IMR-90 (cell line): ENCODE data around the gene SNAPC2. TPM values are rescaled to one million over a fixed set of nuclear protein-coding genes. Genes with fewer than 3 reads are reported as not detected.

Source experiments
- ATAC-seq: fragments of 200-7000 bp; cut with Tn5 transposase; 2 replicates; pipeline ENCODE4 v1.9.1; 2020; ENCODE audit warnings: low read depth, mild to moderate bottlenecking, moderate library complexity
- BruUV-seq: library from RNA; stranded (reverse); fragments of 400-500 nt; replicated peaks from 2 replicates; lab custom pipeline; 2021; lab: Mats Ljungman, UMichigan
- CTCF ChIA-PET: fragments of 300-600 bp; formaldehyde crosslinking; extraction: SDS; loops from one replicate; lab custom pipeline; 2021; ENCODE audit warnings: antibody characterized with exemption; lab: Yijun Ruan, JAX
- POLR2A ChIA-PET: fragments of 300-600 bp; sonication (Branson Sonifier 250); formaldehyde crosslinking; loops from one replicate; lab custom pipeline; 2022; ENCODE audit warnings: antibody characterized with exemption; ENCODE audit not compliant: unreplicated experiment; lab: Charles Lee
- DNase-seq: peaks from one replicate; pipeline ENCODE4 v3.0.0; 2013
- H2AFZ ChIP-seq: replicated peaks from 2 replicates; pipeline ENCODE3; 2013; ENCODE audit warnings: low read length, mild to moderate bottlenecking; ENCODE audit not compliant: poor library complexity
- H2AK5ac ChIP-seq: 2 replicates; pipeline ENCODE4 v1.6.1; 2013; ENCODE audit warnings: low read depth, low read length, inconsistent platforms
- H2AK9ac ChIP-seq: replicated peaks from 2 replicates; pipeline ENCODE3; 2013; ENCODE audit warnings: mild to moderate bottlenecking, low read depth, low read length, moderate library complexity; ENCODE audit not compliant: poor library complexity
- H2BK120ac ChIP-seq: 2 replicates; pipeline ENCODE4 v1.6.1; 2013; ENCODE audit warnings: low read depth, low read length, inconsistent platforms
- H2BK15ac ChIP-seq: 3 replicates; pipeline ENCODE4 v1.6.1; 2013; ENCODE audit warnings: low read depth, low read length, inconsistent platforms
- H2BK20ac ChIP-seq: 2 replicates; pipeline ENCODE4 v1.6.1; 2013; ENCODE audit warnings: low read depth, mild to moderate bottlenecking, inconsistent platforms, low read length, moderate library complexity
- H2BK5ac ChIP-seq: 2 replicates; pipeline ENCODE4 v1.6.1; 2013; ENCODE audit warnings: mild to moderate bottlenecking, low read depth, low read length, inconsistent platforms; ENCODE audit not compliant: poor library complexity, severe bottlenecking
- H3K14ac ChIP-seq: replicated peaks from 2 replicates; pipeline ENCODE4 v1.6.1; 2013; ENCODE audit warnings: low read depth, low read length, inconsistent platforms
- H3K18ac ChIP-seq: 2 replicates; pipeline ENCODE4 v1.6.1; 2013; ENCODE audit warnings: low read depth, low read length, control low read depth
- H3K23ac ChIP-seq: 2 replicates; pipeline ENCODE4 v1.6.1; 2013; ENCODE audit warnings: low read depth, low read length, inconsistent platforms
- H3K27ac ChIP-seq: 2 replicates; pipeline ENCODE4 v1.5.1; 2013; ENCODE audit warnings: mild to moderate bottlenecking, control low read depth, low read length; ENCODE audit not compliant: insufficient read depth
- H3K27me3 ChIP-seq: 2 replicates; pipeline ENCODE4 v1.6.1; 2013; ENCODE audit warnings: low read length; ENCODE audit not compliant: control insufficient read depth, insufficient read depth
- H3K36me3 ChIP-seq: 2 replicates; pipeline ENCODE4 v1.6.1; 2013; ENCODE audit warnings: low read length, mixed read lengths; ENCODE audit not compliant: control insufficient read depth, insufficient read depth
- H3K4ac ChIP-seq: 2 replicates; pipeline ENCODE4 v1.6.1; 2013; ENCODE audit warnings: low read depth, low read length, inconsistent platforms
- H3K4me1 ChIP-seq: 2 replicates; pipeline ENCODE4 v1.6.1; 2013; ENCODE audit warnings: low read length, mixed read lengths; ENCODE audit not compliant: control insufficient read depth, insufficient read depth
- H3K4me2 ChIP-seq: 2 replicates; pipeline ENCODE4 v1.6.1; 2013; ENCODE audit warnings: low read depth, mild to moderate bottlenecking, control low read depth, low read length, moderate library complexity
- H3K4me3 ChIP-seq: 2 replicates; pipeline ENCODE4 v1.5.1; 2013; ENCODE audit warnings: low read depth, mild to moderate bottlenecking, control low read depth, low read length, moderate library complexity; ENCODE audit not compliant: insufficient read depth
- H3K56ac ChIP-seq: 2 replicates; pipeline ENCODE4 v1.6.1; 2013; ENCODE audit warnings: low read length, inconsistent platforms; ENCODE audit not compliant: insufficient read depth; ENCODE audit errors: extremely low read depth
- H3K79me1 ChIP-seq, 2 experiments: 2 replicates each; pipeline ENCODE4 v1.6.1; 2013; ENCODE audit warnings: low read length in 2 of 2, inconsistent platforms in 1 of 2, low read depth in 1 of 2
- H3K9ac ChIP-seq: 2 replicates; pipeline ENCODE4 v1.6.1; 2013; ENCODE audit warnings: low read depth, low read length, control low read depth
- H3K9me1 ChIP-seq: 2 replicates; pipeline ENCODE4 v1.6.1; 2013; ENCODE audit warnings: low read length, inconsistent platforms; ENCODE audit not compliant: insufficient read depth
- H3K9me3 ChIP-seq: 2 replicates; pipeline ENCODE4 v1.6.1; 2013; ENCODE audit warnings: low read length; ENCODE audit not compliant: control insufficient read depth, insufficient read depth
- H4K20me1 ChIP-seq: 2 replicates; pipeline ENCODE4 v1.6.1; 2013; ENCODE audit warnings: low read length, inconsistent platforms; ENCODE audit not compliant: insufficient read depth
- H4K5ac ChIP-seq: 2 replicates; pipeline ENCODE4 v1.6.1; 2013; ENCODE audit warnings: mild to moderate bottlenecking, low read depth, low read length, control low read depth
- H4K8ac ChIP-seq, 2 experiments: 2 replicates each; pipeline ENCODE4 v1.6.1; 2013; ENCODE audit warnings: low read depth in 2 of 2, low read length in 2 of 2, control low read depth in 1 of 2, inconsistent platforms in 1 of 2
- H4K91ac ChIP-seq: 2 replicates; pipeline ENCODE4 v1.6.1; 2013; ENCODE audit warnings: low read depth, low read length, inconsistent platforms; ENCODE audit not compliant: insufficient read depth
- BHLHE40 ChIP-seq: fragments of 150-350 bp; IDR thresholded peaks from 2 replicates; pipeline ENCODE4 v1.6.1; 2016; ENCODE audit warnings: mild to moderate bottlenecking, low read depth, low read length
- MAZ ChIP-seq: IDR thresholded peaks from 2 replicates; pipeline ENCODE4 v1.6.1; 2012; ENCODE audit warnings: low read depth, mild to moderate bottlenecking, low read length, improper control_type of control experiment, moderate library complexity, borderline replicate concordance
- MXI1 ChIP-seq: IDR thresholded peaks from 2 replicates; pipeline ENCODE4 v1.6.1; 2012; ENCODE audit warnings: low read depth, mild to moderate bottlenecking, low read length, moderate library complexity, borderline replicate concordance
- POLR2A ChIP-seq: IDR thresholded peaks from 2 replicates; pipeline ENCODE4 v1.6.1; 2012; ENCODE audit warnings: mild to moderate bottlenecking, low read depth, low read length
- RAD21 ChIP-seq: IDR thresholded peaks from 2 replicates; pipeline ENCODE4 v1.6.1; 2012; ENCODE audit warnings: low read length, improper control_type of control experiment
- WGBS, 2 experiments: methylation state at CpG; one replicate each; pipeline versions ENCODE4 v1.1.5 to v1.1.7; 2013; ENCODE audit warnings: missing lambda C conversion rate in 2 of 2; ENCODE audit not compliant: insufficient read length in 1 of 2; ENCODE audit errors: extremely low coverage in 2 of 2; 5-methylcytosine and 5-hydroxymethylcytosine counted together
- dilution Hi-C: fragments of 300-500 bp; cut with HindIII; formaldehyde crosslinking; loops from one replicate; pipeline ENCODE4 v1.14.3; 2018; ENCODE audit warnings: low sequenced_read_pairs; ENCODE audit not compliant: unreplicated experiment
- in situ Hi-C: fragments of 300-500 bp; cut with MboI; formaldehyde crosslinking; loops from 3 replicates; pipeline ENCODE4 v1.14.3; 2019; ENCODE audit warnings: low sequenced_read_pairs, inconsistent platforms, mixed read lengths
- intact Hi-C: fragments of 100-400 bp; cut with micrococcal nuclease; formaldehyde crosslinking; loops from 2 replicates; pipeline ENCODE4 v1.10.0; 2022
- polyA plus RNA-seq, 3 experiments: library from polyadenylated mRNA; depleted of rRNA; stranded (reverse); fragments of >200 nt; gene quantifications; 2 replicates each; pipeline ENCODE4 v1.2.3, GENCODE V29; 2012; ENCODE audit warnings: low replicate concordance in 1 of 3
- total RNA-seq: library from RNA; depleted of rRNA; stranded (reverse); fragments of >200 nt; gene quantifications from 2 replicates; pipeline ENCODE4 v1.2.3, GENCODE V29; 2012

Gene SNAPC2
- total and polyA plus RNA-seq, 2 of the 4 experiments (the other 2 are of a cell fraction) = 12.5 to 29.2 TPM

DNA sequence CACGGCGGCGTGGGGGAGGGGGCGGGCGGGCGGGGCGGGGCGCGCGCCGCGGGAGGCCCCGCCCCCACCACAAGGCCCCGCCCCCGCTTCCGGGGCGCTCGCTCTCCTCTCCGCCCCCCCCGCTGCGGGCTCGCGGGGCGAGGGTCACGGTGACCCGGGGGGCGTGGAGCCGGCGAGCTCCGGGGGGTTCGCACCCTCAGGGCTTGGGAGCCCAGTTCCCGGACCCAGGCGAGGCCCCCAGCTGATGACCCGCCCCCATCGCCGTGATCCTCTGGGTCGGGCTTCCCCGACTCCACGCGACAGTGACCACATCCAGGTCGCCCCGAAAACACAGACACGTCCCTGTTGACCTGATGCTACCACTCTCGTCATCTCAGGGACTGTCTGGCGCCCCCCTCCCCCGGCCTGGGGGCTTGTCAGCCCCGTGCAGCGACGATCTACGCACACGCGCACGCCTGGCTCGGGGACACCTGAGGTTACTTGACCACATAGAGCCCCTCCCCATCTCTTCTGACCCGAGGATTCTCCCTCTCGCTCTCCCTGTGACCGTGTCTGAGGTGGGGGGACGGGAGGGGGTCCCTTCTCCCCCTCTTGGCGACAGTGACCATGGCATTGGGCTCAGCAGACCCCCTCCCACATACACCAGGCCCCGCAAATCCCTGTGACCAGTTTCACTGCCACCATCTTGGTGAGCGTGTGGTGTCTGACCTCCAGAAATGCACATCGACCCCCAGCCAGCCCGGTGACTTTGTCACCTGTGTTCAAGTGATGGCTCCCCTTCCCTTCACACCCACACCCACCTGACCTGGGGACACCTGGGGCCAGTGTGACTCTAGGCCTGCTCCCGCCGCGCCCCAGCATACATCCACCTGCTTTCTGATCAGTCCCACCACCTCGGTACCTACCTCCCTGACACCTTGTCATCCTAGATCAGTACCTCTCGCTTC lies 15.8 kb upstream of the SNAPC2 start:
- H3K23ac ChIP-seq = peak overlapping the region; percentile 8
- H2BK20ac ChIP-seq = no peak overlapping the region
- peak overlapping the region; percentile 84 for H3K4ac ChIP-seq
- H3K9me3 ChIP-seq = no peaks in the 10 kb centered on the region
- H4K91ac ChIP-seq = peak overlapping the region; percentile 90
- ChIA-PET POLR2A (interaction anchor here (0.5 to 1.6 kb wide), 4 partner anchors 10 to 466 kb away, joined by 3 to 14 read pairs (median 4); partner anchors contain the start of gene SNAPC2), CTCF (interaction anchor here (0.7 to 1.6 kb wide), 4 partner anchors 12 to 35 kb away, joined by 3 to 7 read pairs (median 6); partner anchors contain the start of genes LRRC8E and SNAPC2)
- peaks cover 48% of the 10 kb centered on the region for H4K20me1 ChIP-seq
- peak overlapping the region; percentile 48; the same call in 1 of the 2 replicates for H3K18ac ChIP-seq
- H3K36me3 ChIP-seq = peaks cover 15% of the 10 kb centered on the region
- no peaks in the 10 kb centered on the region for H3K27me3 ChIP-seq
- peak overlapping the region; percentile 88 for H3K27ac ChIP-seq
- intact Hi-C loops = no loop called here
- peak overlapping the region; percentile 96 for H3K4me2 ChIP-seq
- H3K4me1 ChIP-seq = peaks cover 10% of the 10 kb centered on the region
- peak overlapping the region; percentile 97 for H2AK9ac ChIP-seq
- peak overlapping the region; percentile 52 for H3K56ac ChIP-seq
- H2BK5ac ChIP-seq = peak overlapping the region; percentile 90
- no peak for TF ChIP-seq RAD21
- TF ChIP-seq MXI1 = 0 out of 2 replicates have a peak, but pooled peaks have one; percentile 44
- TF ChIP-seq MAZ = peak; percentile 58; the same call in 1 of the 2 replicates
- 0 out of 2 replicates have a peak, but pooled peaks have one; percentile 28 for TF ChIP-seq BHLHE40
- TF ChIP-seq POLR2A = no peak
- peak overlapping the region; percentile 14 to 95; a peak in 3 of 4 replicates for H4K8ac ChIP-seq
- H3K9ac ChIP-seq = peak overlapping the region; percentile 91
- peak overlapping the region; percentile 96 for H2AK5ac ChIP-seq
- dilution Hi-C loops = no loop called here
- no peak overlapping the region; the same call in 2 of the 3 replicates for H2BK15ac ChIP-seq
- peak overlapping the region; percentile 100 for H2AFZ ChIP-seq
- peak overlapping the region; percentile 56; the same call in 1 of the 2 replicates for H2BK120ac ChIP-seq
- H3K79me1 ChIP-seq = peaks cover 14 to 49% of the 10 kb centered on the region in 2 experiments; a peak in 3 of 4 replicates
- peaks cover 11% of the 10 kb centered on the region for H3K9me1 ChIP-seq
- no TSS peak for BruUV-seq
- WGBS, 2 experiments = 19% methylated on average over 13 of the region's 68 CpGs; no CpG with 5 or more reads in 1 of the 2 experiments
- ATAC-seq (peak; percentile 66), DNase-seq (no peak)
- H3K4me3 ChIP-seq = peak overlapping the region; percentile 66
- peak overlapping the region; percentile 65 for H4K5ac ChIP-seq
- in situ Hi-C loops = no loop called here
- peak overlapping the region; percentile 64 for H3K14ac ChIP-seq
